NAMALWA (cell line): ENCODE data around the gene TAS2R8.
A peak's percentile ranks its signal among the peaks of the same experiment; 100 is the strongest.
"Not testable (repeated sequence)": the region's sequence is repeated elsewhere in the genome, so short reads cannot be mapped to it uniquely, and the experiment has no call there.

Experiments
- DNase-seq: peaks from one replicate; pipeline ENCODE4 v3.0.0-alpha.2; 2015; ENCODE audit warnings: low spot score

TAS2R8 gene, protein sequence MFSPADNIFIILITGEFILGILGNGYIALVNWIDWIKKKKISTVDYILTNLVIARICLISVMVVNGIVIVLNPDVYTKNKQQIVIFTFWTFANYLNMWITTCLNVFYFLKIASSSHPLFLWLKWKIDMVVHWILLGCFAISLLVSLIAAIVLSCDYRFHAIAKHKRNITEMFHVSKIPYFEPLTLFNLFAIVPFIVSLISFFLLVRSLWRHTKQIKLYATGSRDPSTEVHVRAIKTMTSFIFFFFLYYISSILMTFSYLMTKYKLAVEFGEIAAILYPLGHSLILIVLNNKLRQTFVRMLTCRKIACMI

DNA sequence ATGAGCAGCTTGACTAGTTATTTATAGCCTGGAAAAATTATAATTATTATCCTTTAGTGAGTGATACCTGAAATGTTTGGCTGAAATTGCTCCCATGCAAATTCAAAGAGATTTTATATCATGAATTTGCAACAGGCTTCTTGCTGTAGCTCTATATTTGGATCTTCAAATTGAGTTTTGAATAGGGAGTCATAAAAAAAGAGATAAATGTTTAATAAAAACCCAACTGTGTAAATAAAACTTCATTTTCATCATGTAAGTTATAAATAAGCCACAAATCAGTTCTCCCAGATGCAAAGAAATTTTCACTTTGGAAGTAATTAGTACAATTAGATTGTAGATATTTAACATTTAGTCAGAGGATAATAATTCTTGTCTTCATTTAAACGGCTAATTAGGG lies at the start of gene TAS2R8:
Gene TAS2R8 (minus strand): TSS at position 101 of the 400 bp plus-strand sequence. CDS start 306 bp downstream, outside the sequence.
- DNase-seq: no peak

DNA sequence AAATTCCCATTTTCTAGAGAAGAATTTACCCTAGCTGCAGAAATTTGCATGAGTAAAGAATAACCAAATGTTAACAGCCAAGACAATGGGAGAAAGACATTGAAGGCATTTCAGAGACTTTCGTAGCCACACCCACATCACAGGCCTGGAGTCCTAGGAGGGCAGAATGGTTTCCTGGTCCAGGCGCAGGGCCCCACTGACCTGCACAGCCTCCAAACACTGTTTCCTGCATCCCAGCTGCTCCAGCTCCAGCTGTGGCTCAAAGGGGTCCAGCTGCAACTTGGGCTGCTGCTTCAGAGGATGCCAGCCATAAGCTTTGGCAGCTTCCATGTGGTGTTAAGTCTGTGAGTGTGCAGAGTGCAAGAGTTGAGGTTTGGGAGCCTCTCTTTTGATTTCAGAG lies 48.7 kb upstream of the TAS2R8 start:
- no peak for DNase-seq

DNA sequence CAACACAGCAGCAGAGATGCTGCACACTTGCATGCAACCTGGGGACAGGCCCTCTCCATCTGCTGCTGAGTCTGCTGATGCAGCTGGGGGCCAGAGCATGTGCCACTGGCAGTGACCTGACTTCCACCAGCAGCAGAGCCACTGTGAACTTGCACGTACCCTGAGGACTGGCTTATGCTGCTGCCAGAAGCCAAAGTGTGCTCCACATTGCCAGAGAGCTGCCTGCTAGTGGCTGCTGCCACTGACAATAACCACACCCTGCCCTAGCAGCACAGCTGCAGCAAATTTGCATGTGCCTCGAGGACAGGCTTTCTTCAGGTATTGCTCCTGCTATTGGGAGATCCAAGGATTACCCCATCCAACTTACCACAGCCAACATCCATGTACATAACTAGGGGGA lies 46.7 kb upstream of the TAS2R8 start:
- DNase-seq: no peak

DNA sequence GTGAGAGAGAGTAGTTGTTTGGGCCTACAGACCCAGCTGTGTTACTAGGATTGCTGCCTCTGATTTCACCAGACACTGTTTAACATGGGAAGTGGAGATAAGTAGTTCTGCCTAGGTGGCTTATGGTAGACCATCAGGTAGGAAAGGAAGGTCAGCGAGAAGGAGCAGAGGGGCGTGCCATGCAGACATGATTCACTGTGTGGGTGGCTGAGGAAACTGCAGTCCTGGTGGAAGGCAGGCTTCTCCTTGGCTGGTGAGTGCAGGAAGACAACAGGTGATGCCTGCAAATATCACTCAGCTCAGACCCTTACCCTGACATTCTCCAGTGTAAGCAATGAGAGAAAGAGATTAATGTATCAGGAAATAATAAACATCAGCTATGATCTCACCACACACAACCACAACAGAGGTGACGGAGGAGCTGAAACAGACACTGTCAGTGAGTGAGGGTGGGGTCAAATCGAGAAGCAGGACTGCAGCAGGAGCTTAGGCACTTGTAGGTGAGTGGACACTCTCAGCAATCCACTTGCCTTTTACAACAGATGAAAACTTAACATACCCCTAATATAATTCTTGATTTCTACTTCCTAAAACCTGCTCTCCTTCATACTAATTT lies 44.3 kb upstream of the TAS2R8 start:
- no peak for DNase-seq

DNA sequence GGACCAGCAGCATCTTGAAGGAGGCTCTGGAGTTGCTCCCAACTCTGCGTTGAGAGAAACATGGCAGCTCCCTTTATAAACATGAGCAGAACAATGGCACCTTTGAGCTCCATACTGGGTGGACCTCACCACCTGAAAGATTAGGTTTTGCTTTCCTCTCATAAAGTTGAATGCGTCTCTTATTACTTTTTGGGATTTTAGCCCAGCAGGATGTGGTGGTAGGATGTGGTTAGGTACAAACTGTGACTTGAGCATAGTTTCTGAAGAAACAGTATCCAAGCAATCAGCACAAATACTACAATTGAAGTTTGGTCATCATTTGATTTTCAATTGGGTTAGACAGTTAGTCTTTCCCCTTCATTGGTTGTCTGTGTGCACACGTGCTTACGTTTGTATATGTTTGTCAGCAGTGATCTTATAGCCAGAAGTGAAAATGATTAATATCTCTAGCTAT lies 42.4 kb upstream of the TAS2R8 start, which contains the start of gene PRR4:
Gene PRR4 (minus strand): TSS at position 51 of the 454 bp plus-strand sequence. CDS start 38 bp downstream, at position 13.
- DNase-seq: no peak

DNA sequence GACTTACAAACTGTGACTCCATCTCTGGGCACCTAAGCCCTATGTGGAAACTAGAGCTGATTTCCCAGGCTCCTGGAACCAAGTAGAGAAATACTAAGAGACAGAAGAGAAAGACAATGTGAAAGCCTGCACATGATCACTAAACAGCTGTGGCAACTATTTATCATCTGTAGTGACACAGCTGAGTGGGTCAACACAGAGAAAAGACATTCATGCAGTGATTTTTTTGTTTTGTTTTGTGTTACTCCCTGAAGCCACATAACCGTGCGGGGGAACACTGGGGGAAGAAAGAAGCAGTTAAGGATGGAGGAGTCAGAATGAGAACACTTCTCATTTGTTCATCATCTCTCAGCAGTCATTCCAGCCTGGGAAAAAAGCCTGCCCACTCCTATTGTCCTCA lies 40.7 kb upstream of the TAS2R8 start:
- no peak for DNase-seq

DNA sequence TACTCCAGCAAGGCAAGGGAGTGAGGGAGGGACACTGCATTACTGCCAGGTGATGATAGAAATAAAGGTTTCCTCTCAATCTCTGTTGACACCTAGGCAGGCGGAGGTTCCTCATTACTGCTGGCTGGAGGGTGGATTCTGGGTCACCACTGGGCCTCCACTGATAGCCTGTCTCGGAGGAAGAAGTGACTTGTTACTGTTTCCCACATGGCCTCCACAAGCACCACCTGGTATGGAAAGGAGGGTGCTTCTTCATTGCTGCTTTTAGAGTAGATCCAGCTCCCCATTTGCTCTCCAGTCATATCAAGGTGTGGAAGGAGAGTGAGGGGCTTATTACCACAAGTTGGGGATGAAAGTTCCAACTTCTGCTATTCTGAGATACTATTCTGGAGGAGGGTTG lies 35.8 kb upstream of the TAS2R8 start:
- DNase-seq: no peak

DNA sequence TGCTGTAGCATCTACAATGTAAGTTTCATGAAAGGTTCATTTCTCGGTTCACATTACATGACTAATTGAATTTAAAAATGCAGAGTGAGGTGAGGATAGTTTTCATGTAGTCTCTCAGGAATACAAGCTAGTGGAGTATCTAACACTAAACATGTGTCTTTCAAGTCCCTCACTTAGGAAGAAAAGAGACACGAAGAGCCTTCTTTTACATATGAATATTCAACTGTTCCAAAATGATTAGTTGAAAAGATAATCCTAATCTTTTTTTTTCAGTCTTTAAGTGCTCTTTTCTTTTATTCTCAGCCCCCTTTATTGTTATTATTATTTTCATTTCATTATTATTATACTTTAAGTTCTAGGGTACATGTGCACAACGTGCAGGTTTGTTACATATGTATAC lies 31.4 kb upstream of the TAS2R8 start:
- no peak for DNase-seq

DNA sequence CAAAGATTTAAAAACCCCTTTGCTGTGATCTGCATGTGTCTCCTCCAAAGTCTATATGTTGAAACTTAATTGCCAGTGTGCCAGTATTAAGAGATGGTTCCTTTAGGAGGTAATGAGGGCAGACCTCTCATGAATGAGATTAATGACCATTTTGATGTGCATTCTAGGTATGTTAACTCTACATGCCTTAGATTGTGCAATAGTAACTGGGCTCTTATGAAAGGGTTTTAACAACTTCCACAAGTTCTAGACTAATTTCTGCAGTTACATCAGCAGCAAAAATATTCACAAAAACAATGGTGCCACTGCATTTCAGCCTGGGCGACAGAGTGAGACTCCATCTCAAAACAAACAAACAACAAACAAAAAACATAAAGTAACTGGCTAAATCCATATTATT lies 22.9 kb upstream of the TAS2R8 start:
- DNase-seq: no peak

DNA sequence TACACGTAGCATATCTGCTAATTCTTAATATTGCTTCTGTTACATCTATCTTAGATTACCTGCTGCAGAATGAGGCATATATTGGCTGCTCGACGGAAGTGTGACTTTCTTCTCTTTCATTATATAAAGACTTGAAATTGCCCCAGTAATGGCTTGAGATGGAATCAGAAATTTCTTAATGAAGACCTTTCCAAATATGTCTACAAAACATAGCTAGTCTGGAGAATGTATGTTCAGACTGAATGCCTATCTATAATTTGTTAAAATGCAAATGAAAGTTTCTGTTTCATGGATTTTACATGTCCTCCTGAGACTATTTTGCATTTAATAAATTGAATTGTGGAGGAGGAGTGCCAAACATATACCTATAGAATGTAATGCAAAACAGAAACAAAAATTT lies 19.2 kb upstream of the TAS2R8 start, which contains the start of gene TAS2R10:
Gene TAS2R10 (minus strand): TSS at position 101 of the 400 bp plus-strand sequence. CDS start 89 bp downstream, at position 12.
- no peak for DNase-seq

DNA sequence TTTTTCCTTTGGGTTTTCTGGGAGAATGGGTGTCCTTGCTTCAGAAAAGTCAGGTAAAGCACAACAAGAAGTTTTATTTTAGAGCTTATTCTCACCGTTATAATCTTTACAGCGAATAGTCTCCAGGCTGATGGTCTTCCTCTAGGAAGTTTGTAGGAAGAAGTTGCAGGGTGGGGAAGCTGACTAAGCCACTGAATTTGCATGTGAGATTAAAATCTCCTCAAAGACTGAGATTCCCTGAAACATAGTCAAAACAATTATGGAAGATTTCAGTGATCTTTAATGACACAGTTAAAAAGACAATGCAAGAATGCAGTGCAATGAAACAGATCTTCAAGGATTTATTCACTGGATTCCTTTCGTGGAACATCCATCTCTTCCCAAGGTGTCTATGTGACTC lies 17.9 kb upstream of the TAS2R8 start:
- DNase-seq: no peak

DNA sequence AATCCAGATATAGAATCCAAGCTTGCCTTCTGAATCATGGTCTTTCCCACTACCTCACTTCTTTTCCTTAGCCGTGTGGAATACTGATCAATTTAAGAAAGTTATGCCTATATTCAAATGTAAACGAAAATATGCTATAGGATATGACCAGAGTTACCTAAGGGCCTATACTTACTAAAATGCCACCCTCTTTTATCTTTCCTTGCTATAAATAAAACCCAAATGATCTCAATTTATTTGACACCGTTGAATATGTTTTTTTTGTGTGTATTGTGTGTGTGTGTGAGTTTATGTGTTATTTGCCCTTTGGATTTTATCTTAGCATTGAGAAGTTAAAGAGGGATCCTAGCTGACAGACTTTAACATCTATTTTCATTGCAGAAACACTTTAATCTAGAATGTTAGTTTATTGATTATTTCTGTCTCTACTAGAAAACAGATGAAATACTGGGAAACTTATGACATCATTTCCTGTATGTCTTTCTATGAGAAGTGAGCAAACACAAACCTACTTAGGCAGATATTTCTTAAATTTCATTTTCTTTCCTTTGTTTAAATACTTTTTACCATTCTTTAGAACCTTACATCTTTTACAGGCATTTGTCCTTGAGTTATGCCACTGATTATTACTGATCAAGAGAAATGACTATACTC lies 4.9 kb upstream of the TAS2R8 start:
- no peak for DNase-seq

DNA sequence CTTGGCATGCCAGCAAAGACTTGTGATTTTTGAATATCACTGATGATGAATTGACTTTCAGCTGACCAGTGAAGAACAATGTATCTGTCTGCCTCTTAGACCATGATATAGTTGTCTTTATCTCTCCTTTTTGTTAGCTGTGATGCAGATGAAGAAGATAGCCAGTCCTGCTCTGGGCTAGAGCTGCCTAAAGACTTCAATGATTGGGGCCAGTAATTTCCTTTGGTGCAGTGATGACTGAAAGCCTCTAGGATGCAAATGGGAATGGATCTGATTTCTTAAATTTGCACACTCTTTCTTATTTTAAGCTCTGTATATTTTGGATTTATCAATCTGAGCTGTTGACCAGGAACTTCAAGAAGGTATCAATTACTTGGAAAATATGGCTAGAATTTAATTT lies 3.0 kb upstream of the TAS2R8 start, which contains the start of gene TAS2R9:
Gene TAS2R9 (minus strand): TSS at position 101 of the 400 bp plus-strand sequence. CDS start 93 bp downstream, at position 8.
- DNase-seq: no peak

DNA sequence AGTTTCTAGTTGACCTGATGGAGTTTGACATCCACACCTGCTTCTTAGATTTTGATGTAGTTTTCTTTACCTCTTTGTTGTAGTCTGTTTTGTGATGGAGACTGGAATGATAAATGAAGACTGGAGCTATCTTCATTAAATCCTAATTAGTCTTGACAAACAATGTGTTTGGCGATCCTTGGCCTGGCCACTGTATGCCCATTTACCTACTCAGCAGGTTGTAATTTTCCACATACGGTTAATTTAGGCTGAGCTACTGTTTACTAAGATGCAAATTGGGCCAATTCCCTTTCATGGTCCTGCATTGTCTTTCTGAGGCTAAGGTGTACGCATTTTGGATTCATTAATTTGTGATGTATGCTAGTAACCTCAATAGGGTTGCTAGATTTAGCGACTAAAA lies 4.5 kb downstream of the TAS2R8 start, which contains the start of gene TAS2R7:
Gene TAS2R7 (minus strand): TSS at position 41 of the 400 bp plus-strand sequence. CDS start 57 bp downstream, outside the sequence.
- no peak for DNase-seq

DNA sequence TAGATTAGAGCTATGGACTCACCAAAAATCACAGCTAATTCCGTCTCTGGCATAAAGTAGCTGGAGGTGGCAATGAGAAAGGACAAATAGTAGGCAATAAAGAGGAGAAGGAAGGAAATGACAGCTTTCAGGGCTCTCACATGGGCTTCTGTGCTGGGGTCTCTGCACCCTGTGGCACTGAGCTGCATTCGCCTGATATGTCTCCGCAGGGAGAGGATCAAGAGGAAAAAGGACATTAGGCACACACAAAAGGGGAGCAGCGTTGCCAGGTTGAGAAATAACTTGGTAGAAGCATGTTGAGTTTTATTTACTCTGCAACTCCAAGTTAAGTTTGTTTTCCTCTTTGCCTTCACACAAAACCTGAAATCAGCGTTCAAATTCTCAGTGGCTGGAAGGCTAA lies 5.3 kb downstream of the TAS2R8 start:
- DNase-seq: no peak

DNA sequence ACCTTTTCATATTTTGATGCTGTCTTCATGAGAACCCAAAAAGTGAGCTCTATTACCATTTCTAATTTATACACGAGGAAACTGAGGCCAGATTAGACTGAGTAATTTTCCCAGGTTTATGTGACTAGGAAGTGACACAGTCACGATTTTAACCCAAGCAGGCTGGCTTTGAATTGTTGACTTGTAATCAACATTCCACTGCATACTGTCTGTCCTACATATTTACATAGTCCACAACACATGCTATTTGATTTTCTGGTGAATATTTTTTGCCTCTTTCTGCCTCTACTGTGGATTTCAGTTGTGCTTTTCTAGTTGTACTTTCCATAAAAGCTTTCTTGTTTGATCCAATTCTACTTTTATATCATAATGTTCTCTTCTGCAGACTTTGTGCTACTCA lies 12.9 kb downstream of the TAS2R8 start:
- no peak for DNase-seq

DNA sequence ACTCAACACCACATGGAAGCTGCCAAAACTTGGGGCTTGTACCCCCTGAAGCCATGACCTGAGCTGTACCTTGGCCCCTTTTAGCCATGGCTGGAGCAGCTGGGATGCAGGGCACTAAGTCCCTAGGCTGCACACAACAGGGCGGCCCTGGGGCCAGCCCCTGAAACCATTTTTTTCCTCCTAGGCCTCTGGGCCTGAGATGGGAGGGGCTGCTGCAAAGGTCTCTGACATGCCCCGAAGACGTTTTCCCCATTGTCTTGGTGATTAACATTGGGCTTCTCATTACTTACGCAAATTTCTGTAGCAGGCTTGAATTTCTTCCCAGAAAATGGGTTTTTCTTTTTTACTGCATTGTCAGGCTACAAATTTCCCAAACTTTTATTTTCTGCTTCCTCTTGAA lies 15.3 kb downstream of the TAS2R8 start:
- not testable (repeated sequence) for DNase-seq

DNA sequence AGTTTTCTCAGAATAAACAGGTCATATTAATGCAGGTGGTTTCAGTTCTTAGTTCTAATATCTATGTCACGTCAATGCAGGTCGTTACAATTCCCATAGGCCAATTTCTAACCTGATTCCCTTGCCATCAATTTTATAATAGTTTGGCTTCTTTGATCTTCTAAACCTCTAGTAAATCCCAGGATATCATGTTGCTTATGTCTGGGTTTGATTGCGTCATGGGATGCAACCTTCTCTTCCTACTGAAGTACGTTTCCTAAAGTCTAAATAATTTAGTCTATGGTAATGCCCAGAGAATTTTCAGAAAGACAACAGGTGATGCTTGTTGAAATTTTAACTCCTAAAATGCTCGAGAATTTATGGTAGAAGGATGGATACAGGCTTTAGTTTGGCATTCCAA lies 23.8 kb downstream of the TAS2R8 start:
- DNase-seq: no peak

DNA sequence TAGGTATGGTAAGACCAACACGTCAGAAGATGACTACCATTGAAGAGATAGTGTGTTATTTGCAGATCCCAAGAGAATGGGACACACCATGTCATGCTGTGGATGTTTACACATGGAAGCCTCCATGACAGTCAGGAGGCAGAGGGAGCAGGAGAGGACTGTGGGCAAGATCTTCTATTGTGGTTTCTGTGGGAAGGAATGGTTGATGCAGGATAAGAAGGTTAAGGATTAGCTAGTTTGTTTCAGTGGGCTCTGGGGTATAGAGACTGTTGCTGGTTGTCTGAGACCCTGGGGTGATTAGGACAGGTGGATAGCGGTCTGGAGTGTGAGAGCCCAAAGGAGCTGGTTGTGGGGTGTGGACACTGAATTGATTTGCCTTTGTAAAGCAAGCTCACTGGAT lies 28.0 kb downstream of the TAS2R8 start:
- no peak for DNase-seq

DNA sequence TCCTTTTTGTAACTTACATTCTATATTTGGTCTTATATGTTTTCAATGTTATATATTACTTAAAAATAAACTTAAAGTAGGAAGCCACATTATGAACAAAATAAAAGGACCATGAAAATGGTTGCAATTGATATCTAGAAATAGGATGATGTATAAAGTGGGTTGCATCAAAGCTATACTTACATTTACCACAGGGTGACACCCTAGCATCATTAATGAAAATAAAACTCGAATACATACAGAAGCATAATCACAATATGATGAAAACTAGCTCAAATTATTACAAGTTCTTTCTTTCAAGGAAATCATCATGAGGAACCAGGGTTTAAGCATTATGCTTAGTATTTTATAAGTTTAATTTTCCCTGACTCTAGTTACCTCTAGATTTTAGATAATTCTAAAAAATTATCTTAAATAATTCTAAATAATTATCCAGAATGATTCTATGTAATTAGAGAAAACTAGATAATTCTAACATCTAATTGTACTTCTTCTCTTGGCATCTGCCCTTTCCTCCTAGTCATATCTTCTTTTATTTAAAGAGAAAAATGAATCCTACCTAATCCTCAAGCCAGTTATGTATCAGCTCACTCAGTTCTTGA lies 35.9 kb downstream of the TAS2R8 start:
- DNase-seq: peak; percentile 78

DNA sequence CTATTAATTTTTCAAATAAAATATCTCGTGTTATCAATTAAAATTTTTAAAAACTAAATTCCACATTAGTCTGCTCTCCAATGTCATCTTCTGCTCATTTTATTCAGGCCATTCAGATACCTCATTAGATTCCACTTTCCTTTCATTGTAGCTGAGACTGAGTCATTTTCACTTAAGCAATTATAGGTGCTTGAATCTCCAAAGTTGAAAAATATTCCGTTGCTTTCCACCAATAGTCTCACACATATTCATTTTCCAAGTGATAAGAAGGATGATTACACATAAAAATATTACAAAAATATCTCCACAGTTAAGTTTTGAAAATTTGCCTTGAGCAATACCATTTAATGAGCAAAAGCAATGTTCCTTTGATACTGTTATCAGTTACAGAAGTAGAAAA lies 47.4 kb downstream of the TAS2R8 start:
- DNase-seq: no peak

DNA sequence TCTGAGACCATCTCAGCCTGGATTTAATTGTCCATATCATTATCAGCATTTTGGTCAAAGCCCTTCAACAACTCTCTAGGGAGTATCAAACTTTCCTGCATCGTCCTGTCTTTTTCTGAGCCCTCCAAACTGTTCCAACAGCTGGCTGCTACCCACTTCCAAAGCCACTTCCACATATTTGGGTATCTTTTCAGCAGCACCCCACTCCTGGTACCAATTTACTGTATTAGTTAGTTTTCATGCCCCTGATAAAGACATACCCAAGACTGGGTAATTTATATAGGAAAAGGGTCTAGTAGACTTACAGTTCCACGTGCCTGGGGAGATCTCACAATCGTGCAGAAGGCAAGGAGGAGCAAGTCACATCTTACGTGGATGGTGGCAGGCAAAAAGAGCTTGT lies 50.9 kb downstream of the TAS2R8 start:
- no peak for DNase-seq
